ENCODE measurements around the gene GTPBP6. TPM values are rescaled to one million over a fixed set of nuclear protein-coding genes. Genes with fewer than 3 reads are reported as not detected.
A peak's percentile ranks its signal among the peaks of the same experiment; 100 is the strongest.

GTPBP6 gene
- total and polyA plus RNA-seq, 2 donors (not counting 3 experiments of a cell fraction or from before 2014, with no cell fraction given), result 39.1 to 63.5 TPM

GRCh38 chrX:349702-350101, 31.1 kb upstream of the GTPBP6 start:
- no peak overlapping the region for H3K27ac ChIP-seq (ENCODE audit: insufficient read depth, low read depth, low read length)
- no peaks in the 10 kb centered on the region for H3K9me1 ChIP-seq (replicated peaks; ENCODE audit: control insufficient read depth, extremely low read depth, insufficient read depth, low read length)
- H3K79me2 ChIP-seq (ENCODE audit: control insufficient read depth, insufficient read depth, low read length), result no peaks in the 10 kb centered on the region
- no TSS peak for BruUV-seq (replicated peaks)
- intact Hi-C loops (cut with micrococcal nuclease), result no loop called here
- H3K27me3 ChIP-seq (ENCODE audit: control insufficient read depth in 2 of 2, insufficient read depth in 2 of 2, low read length in 2 of 2), result no peaks in the 10 kb centered on the region
- H3K36me3 ChIP-seq (ENCODE audit: control insufficient read depth in 2 of 2, extremely low read depth in 1 of 2, insufficient read depth in 2 of 2, low read length in 2 of 2), result no peaks in the 10 kb centered on the region
- CTCF ChIA-PET, result no interaction called here
- peaks cover 9% of the 10 kb centered on the region for H3K4me1 ChIP-seq (ENCODE audit: control insufficient read depth, extremely low read depth, insufficient read depth, low read length)
- no peak overlapping the region for H3K4me2 ChIP-seq (ENCODE audit: insufficient read depth, low read length)
- no peak overlapping the region for H3K9ac ChIP-seq (replicated peaks; ENCODE audit: extremely low read depth, insufficient read depth, low read length)
- POLR2A ChIA-PET, result no interaction called here
- FAIRE-seq, result no peak
- no peak for DNase-seq (ENCODE audit: low read depth, low spot score)
- H3K9me3 ChIP-seq (replicated peaks; ENCODE audit: control insufficient read depth, insufficient read depth, low read length), result no peaks in the 10 kb centered on the region
- dilution Hi-C loops (cut with MboI; ENCODE audit: extremely low pct_ligation_motif_present, low sequenced_read_pairs), result no loop called here
- no peak overlapping the region for H3K4me3 ChIP-seq (replicated peaks in 1 of 3; ENCODE audit: insufficient read depth in 1 of 3, low read depth in 1 of 3, low read length in 3 of 3)
- H4K20me1 ChIP-seq (replicated peaks; ENCODE audit: control insufficient read depth, extremely low read depth, insufficient read depth, low read length), result no peaks in the 10 kb centered on the region
- TF ChIP-seq JUN (IDR thresholded peaks at IDR 0.05; ENCODE audit: borderline replicate concordance, insufficient read depth, insufficient read length, low read depth) (no peak), FOS (IDR thresholded peaks at IDR 0.05; ENCODE audit: borderline replicate concordance, insufficient read depth, low read length) (no peak), GATA2 (IDR thresholded peaks at IDR 0.05; ENCODE audit: insufficient read depth, insufficient read length, low read depth, low read length) (no peak), EZH2 (IDR thresholded peaks at IDR 0.05; ENCODE audit: borderline replicate concordance, low read depth, low read length, severe bottlenecking) (no peak), POLR2A (IDR thresholded peaks at IDR 0.05; ENCODE audit: low read depth, low read length) (no peak)
- TF ChIP-seq, protein P1, sequence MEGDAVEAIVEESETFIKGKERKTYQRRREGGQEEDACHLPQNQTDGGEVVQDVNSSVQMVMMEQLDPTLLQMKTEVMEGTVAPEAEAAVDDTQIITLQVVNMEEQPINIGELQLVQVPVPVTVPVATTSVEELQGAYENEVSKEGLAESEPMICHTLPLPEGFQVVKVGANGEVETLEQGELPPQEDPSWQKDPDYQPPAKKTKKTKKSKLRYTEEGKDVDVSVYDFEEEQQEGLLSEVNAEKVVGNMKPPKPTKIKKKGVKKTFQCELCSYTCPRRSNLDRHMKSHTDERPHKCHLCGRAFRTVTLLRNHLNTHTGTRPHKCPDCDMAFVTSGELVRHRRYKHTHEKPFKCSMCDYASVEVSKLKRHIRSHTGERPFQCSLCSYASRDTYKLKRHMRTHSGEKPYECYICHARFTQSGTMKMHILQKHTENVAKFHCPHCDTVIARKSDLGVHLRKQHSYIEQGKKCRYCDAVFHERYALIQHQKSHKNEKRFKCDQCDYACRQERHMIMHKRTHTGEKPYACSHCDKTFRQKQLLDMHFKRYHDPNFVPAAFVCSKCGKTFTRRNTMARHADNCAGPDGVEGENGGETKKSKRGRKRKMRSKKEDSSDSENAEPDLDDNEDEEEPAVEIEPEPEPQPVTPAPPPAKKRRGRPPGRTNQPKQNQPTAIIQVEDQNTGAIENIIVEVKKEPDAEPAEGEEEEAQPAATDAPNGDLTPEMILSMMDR (IDR thresholded peaks at IDR 0.05; ENCODE audit: extremely low read depth in 1 of 2, insufficient read depth in 1 of 2, low read depth in 1 of 2, low read length in 2 of 2), result no peak
- H2AFZ ChIP-seq (ENCODE audit: low read depth, low read length), result no peak overlapping the region

GRCh38 chrX:349196-349595, 30.6 kb upstream of the GTPBP6 start:
- ChIA-PET CTCF (no interaction called here), POLR2A (no interaction called here)
- no peaks in the 10 kb centered on the region for H3K9me3 ChIP-seq (replicated peaks; ENCODE audit: control insufficient read depth, insufficient read depth, low read length)
- no peaks in the 10 kb centered on the region for H3K27me3 ChIP-seq (ENCODE audit: control insufficient read depth in 2 of 2, insufficient read depth in 2 of 2, low read length in 2 of 2)
- H3K4me3 ChIP-seq (replicated peaks in 1 of 3; ENCODE audit: insufficient read depth in 1 of 3, low read depth in 1 of 3, low read length in 3 of 3), result no peak overlapping the region
- intact Hi-C loops (cut with micrococcal nuclease), result no loop called here
- BruUV-seq (replicated peaks), result no TSS peak
- TF ChIP-seq POLR2AphosphoS5 (IDR thresholded peaks at IDR 0.05; ENCODE audit: insufficient read depth, low read depth, low read length) (no peak), MYC (IDR thresholded peaks at IDR 0.05; ENCODE audit: low read depth, low read length) (no peak), FOS (IDR thresholded peaks at IDR 0.05; ENCODE audit: borderline replicate concordance, insufficient read depth, low read length) (no peak), JUN (IDR thresholded peaks at IDR 0.05; ENCODE audit: borderline replicate concordance, insufficient read depth, insufficient read length, low read depth) (no peak), EZH2 (IDR thresholded peaks at IDR 0.05; ENCODE audit: borderline replicate concordance, low read depth, low read length, severe bottlenecking) (no peak), GATA2 (IDR thresholded peaks at IDR 0.05; ENCODE audit: insufficient read depth, insufficient read length, low read depth, low read length) (no peak), POLR2A (IDR thresholded peaks at IDR 0.05; ENCODE audit: low read depth, low read length) (no peak), MAX (IDR thresholded peaks at IDR 0.05; ENCODE audit: insufficient read depth, insufficient read length) (no peak)
- TF ChIP-seq, protein P1 (IDR thresholded peaks at IDR 0.05; ENCODE audit: extremely low read depth in 1 of 2, insufficient read depth in 1 of 2, low read depth in 1 of 2, low read length in 2 of 2), result no peak
- H3K27ac ChIP-seq (ENCODE audit: insufficient read depth, low read depth, low read length), result no peak overlapping the region
- H3K9ac ChIP-seq (replicated peaks; ENCODE audit: extremely low read depth, insufficient read depth, low read length), result no peak overlapping the region
- no peaks in the 10 kb centered on the region for H4K20me1 ChIP-seq (replicated peaks; ENCODE audit: control insufficient read depth, extremely low read depth, insufficient read depth, low read length)
- FAIRE-seq, result peak; percentile 18
- dilution Hi-C loops (cut with MboI; ENCODE audit: extremely low pct_ligation_motif_present, low sequenced_read_pairs), result no loop called here
- H3K36me3 ChIP-seq (ENCODE audit: control insufficient read depth in 2 of 2, extremely low read depth in 1 of 2, insufficient read depth in 2 of 2, low read length in 2 of 2), result no peaks in the 10 kb centered on the region
- peaks cover 9% of the 10 kb centered on the region for H3K4me1 ChIP-seq (ENCODE audit: control insufficient read depth, extremely low read depth, insufficient read depth, low read length)
- H3K79me2 ChIP-seq (ENCODE audit: control insufficient read depth, insufficient read depth, low read length), result no peaks in the 10 kb centered on the region
- DNase-seq (ENCODE audit: low read depth, low spot score), result no peak
- H2AFZ ChIP-seq (ENCODE audit: low read depth, low read length), result no peak overlapping the region
- no peak overlapping the region for H3K4me2 ChIP-seq (ENCODE audit: insufficient read depth, low read length)
- H3K9me1 ChIP-seq (replicated peaks; ENCODE audit: control insufficient read depth, extremely low read depth, insufficient read depth, low read length), result no peaks in the 10 kb centered on the region
